ENCODE data around the gene STRADA.

DNA sequence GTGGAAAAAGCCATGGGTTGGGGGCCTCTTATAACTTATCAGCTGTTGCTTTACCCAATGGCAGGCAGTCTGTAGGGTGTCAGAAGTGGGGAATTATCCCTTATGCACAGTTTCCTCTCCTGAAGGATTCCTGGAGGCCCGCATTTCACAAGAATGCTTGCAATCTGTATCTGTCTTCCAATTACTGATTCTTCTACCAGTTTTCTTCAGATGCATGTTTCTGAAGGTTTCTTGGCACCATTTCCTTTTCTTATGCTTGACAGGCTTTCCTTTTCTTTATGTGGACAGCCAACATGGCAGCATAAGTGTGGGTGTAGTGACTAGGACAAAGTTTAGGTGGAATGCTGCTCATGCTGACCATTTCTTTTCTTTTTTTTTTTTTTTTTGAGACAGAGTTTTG lies 83.2 kb downstream of the STRADA start:
- TF ChIP-seq, protein P1, sequence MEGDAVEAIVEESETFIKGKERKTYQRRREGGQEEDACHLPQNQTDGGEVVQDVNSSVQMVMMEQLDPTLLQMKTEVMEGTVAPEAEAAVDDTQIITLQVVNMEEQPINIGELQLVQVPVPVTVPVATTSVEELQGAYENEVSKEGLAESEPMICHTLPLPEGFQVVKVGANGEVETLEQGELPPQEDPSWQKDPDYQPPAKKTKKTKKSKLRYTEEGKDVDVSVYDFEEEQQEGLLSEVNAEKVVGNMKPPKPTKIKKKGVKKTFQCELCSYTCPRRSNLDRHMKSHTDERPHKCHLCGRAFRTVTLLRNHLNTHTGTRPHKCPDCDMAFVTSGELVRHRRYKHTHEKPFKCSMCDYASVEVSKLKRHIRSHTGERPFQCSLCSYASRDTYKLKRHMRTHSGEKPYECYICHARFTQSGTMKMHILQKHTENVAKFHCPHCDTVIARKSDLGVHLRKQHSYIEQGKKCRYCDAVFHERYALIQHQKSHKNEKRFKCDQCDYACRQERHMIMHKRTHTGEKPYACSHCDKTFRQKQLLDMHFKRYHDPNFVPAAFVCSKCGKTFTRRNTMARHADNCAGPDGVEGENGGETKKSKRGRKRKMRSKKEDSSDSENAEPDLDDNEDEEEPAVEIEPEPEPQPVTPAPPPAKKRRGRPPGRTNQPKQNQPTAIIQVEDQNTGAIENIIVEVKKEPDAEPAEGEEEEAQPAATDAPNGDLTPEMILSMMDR (IDR thresholded peaks at IDR 0.05) = no peak
- TF ChIP-seq POLR2A (IDR thresholded peaks at IDR 0.05) = no peak
